CD4-positive, alpha-beta T cell treated with Interleukin-6 for 4 hours (primary cell): ENCODE data around the gene NKTR.
"Not testable (repeated sequence)": the region's sequence is repeated elsewhere in the genome, so short reads cannot be mapped to it uniquely, and the experiment has no call there.

Experiments used
- DNase-seq: peaks from one replicate; pipeline ENCODE4 v3.0.0-alpha.2; 2020; ENCODE audit warnings: mixed read lengths

NKTR gene

GRCh38 chr3:42600111-42600957 is at the start of gene NKTR:
Gene NKTR, plus strand, starts transcription at chr3:42600686. Its CDS starts 321 bp downstream, at chr3:42601007.
- DNase-seq: peak; percentile 99

- DNase-seq: no peak
These were observed 47.7 kb upstream of the NKTR start for GRCh38 chr3:42552830-42553229.

GRCh38 chr3:42556089-42556632 is 44.3 kb upstream of the NKTR start:
- DNase-seq: peak; percentile 58

GRCh38 chr3:42556817-42557216 is 43.7 kb upstream of the NKTR start:
- peak; percentile 24 for DNase-seq

- DNase-seq: peak; percentile 57
These were observed 42.6 kb upstream of the NKTR start for GRCh38 chr3:42557854-42558253.

GRCh38 chr3:42562047-42562907 is 38.2 kb upstream of the NKTR start:
- no peak for DNase-seq

- no peak for DNase-seq
These were observed 30.8 kb upstream of the NKTR start for GRCh38 chr3:42569593-42570142.

- DNase-seq: peak; percentile 52
These were observed 28.2 kb upstream of the NKTR start for GRCh38 chr3:42572278-42572677.

GRCh38 chr3:42575137-42575741 is 25.2 kb upstream of the NKTR start:
- DNase-seq: no peak

- DNase-seq: no peak
These were observed 22.4 kb upstream of the NKTR start for GRCh38 chr3:42578054-42578453.

- not testable (repeated sequence) for DNase-seq
These were observed 21.1 kb upstream of the NKTR start for GRCh38 chr3:42579346-42579745.

GRCh38 chr3:42581400-42581708 is 19.1 kb upstream of the NKTR start:
- DNase-seq: no peak

- peak; percentile 97 for DNase-seq
These were observed 18.6 kb upstream of the NKTR start, which contains the start of gene SEC22C for GRCh38 chr3:42581709-42582473. Gene SEC22C, minus strand, starts transcription at chr3:42581967. Its CDS starts 12,921 bp downstream, at chr3:42569046.

- DNase-seq: no peak
These were observed 17.9 kb upstream of the NKTR start for GRCh38 chr3:42582474-42583070.

GRCh38 chr3:42588625-42589024 is 11.9 kb upstream of the NKTR start:
- no peak for DNase-seq

GRCh38 chr3:42589382-42590109 is 10.9 kb upstream of the NKTR start:
- DNase-seq: no peak

- DNase-seq: no peak
These were observed 9.3 kb upstream of the NKTR start for GRCh38 chr3:42590989-42591756.

- no peak for DNase-seq
These were observed 8.7 kb upstream of the NKTR start for GRCh38 chr3:42591811-42592210.

- DNase-seq: no peak
These were observed 6.9 kb upstream of the NKTR start for GRCh38 chr3:42593635-42594034.

- DNase-seq: no peak
These were observed 4.8 kb upstream of the NKTR start for GRCh38 chr3:42595682-42596081.
